ENCODE data around the gene SNX3. TPM values are rescaled to one million over a fixed set of nuclear protein-coding genes. Genes with fewer than 3 reads are reported as not detected.
"Not testable (repeated sequence)": the region's sequence is repeated elsewhere in the genome, so short reads cannot be mapped to it uniquely, and the experiment has no call there.

Gene SNX3
- 432 TPM for polyA plus RNA-seq

DNA sequence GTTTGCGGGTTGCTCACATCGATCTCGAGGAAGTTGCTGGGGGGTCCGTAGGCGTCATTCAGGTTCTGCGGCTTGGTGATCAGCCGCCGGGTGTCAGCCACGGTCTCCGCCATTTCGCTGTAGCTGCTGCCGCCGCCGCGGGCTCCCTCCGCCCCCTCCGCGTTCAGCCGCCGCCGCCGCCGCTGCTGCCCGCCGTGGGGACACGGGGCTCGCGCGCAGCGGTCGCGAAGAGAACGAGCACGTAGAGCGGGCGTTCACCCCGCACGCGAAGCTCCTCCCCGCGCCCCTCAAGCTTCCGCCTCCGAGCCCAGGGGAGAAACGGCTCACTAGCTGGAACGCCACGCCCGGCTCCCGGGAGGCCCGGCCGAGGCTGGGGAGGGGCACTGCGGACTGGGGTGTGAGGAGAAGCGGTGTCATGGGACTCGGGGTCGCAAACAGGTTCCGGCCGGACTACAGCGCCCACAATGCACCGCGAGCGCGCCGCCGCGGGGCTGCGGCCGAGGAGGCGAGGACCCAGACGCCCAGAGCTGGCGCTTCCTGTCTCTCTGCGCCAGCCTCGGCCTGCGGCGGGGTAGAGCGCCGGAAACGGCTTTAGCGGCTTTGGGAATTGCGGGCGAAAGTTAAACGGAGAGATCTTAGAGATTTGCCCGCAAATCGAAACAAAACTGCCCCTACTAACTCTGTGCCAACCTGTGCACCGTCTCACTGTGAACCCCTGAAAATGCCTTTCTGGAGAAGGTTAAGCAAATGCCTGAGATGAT lies at the start of gene SNX3:
TSS of gene SNX3 (minus strand) at position 232 of the 761 bp plus-strand sequence. CDS start at position 113, 119 bp downstream.
- Mint-ChIP-seq H3K4me3 (peak within 1 kb of the TSS; percentile 90 to 97 (median 95)), H3K36me3 (peaks cover 2% of the 10 kb centered on the region), H3K4me1 (peaks cover 19 to 24% (median 20%) of the 10 kb centered on the region in 3 donors), H3K27ac (peak within 1 kb of the TSS; percentile 94 to 98 (median 96)), H3K9me3 (no peaks in the 10 kb centered on the region), H3K27me3 (no peaks in the 10 kb centered on the region)

DNA sequence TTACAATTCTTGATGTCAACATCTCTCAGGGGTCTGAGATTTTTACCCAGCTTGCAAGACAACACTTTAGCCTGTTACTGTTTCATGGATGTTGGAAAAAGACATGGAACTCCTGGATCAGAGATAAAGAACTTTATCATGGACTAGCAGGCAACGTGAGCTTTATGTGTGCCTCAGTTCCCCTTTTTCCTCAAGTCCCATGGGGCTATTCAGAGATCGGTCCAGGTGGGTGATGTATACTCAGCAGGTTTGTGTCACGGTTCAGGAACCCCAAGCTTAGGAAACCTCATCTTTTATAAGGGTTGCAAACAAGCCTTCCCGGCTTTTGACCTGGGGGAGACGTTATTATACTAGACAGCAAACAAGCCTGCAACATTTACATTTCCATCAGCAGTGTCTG lies 49.0 kb upstream of the SNX3 start:
- peaks cover 18 to 24% (median 23%) of the 10 kb centered on the region in 3 donors for H3K4me1 Mint-ChIP-seq
- H3K9me3 Mint-ChIP-seq: no peaks in the 10 kb centered on the region
- peak overlapping the region in 1 of 4 donors; percentile 17 for H3K4me3 Mint-ChIP-seq
- no peak overlapping the region for H3K27ac Mint-ChIP-seq
- no peaks in the 10 kb centered on the region for H3K36me3 Mint-ChIP-seq
- no peaks in the 10 kb centered on the region for H3K27me3 Mint-ChIP-seq

DNA sequence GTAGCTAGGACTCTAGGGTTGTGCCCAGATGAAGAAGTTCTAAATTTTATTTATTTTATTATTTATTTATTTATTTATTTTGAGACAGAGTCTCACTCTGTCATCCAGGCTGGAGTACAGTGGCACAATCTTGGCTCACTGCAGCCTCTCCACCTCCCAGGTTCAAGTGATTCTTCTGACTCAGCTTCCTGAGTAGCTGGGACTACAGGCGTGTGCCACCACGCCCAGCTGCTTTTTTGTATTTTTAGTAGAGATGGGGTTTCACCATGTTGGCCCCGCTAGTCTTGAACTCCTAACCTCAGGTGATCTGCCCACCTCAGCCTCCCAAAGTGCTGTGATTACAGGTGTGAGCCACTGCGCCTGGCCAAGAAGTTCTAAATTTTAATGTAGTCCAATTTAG lies 47.8 kb upstream of the SNX3 start:
- not testable (repeated sequence) for H3K27ac Mint-ChIP-seq, H3K36me3 Mint-ChIP-seq, H3K27me3 Mint-ChIP-seq, H3K9me3 Mint-ChIP-seq
- Mint-ChIP-seq H3K4me1 (peaks cover 16 to 21% (median 21%) of the 10 kb centered on the region in 3 donors), H3K4me3 (peak overlapping the region in 2 of 4 donors; percentile 46 to 62)

DNA sequence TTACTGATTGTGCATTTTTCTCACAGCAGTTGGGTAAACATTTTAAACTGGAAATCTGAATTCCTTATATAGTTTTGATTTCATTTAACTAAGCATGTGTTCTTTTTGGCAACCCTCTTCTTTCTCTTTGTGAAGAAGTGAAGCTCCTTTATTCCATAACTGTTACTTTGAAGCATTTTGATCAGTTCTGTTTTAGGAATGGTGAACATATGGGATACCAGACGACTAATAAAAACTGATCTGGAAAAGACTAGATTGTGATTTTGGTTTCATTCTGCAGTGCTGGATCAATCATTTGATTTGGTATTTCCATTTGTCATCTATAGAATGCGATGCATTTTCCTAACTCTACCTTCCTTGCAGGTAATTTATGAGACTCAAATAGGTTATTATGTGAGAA lies 43.8 kb upstream of the SNX3 start:
- H3K27me3 Mint-ChIP-seq: no peaks in the 10 kb centered on the region

DNA sequence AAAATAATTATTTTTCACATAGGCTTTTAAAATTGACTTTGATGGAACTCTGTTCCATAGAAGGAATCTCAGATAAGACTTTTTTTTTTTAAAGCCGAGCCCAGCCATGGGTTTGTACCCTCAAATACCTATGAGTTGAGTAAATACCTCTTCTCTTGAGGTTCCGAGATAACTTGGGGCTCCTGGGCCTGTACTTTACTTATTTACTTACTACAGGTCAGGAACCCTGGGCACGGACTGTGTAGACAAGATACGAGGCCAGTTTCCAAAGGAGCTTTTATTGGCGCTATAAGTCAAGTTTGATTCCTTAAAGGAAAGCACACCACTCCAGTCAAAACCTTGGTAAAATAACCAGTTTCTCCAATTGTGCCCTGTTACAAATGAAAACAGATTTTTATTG lies 41.5 kb upstream of the SNX3 start:
- no peak overlapping the region for H3K27ac Mint-ChIP-seq
- peaks cover 0 to 2% (median 0%) of the 10 kb centered on the region in 3 donors for H3K9me3 Mint-ChIP-seq
- H3K4me1 Mint-ChIP-seq: peaks cover 12 to 19% (median 17%) of the 10 kb centered on the region in 3 donors
- no peak overlapping the region for H3K4me3 Mint-ChIP-seq
- no peaks in the 10 kb centered on the region for H3K27me3 Mint-ChIP-seq
- peaks cover 1% of the 10 kb centered on the region for H3K36me3 Mint-ChIP-seq

More for the DNA sequence above, 43.8 kb upstream of the SNX3 start:
- peaks cover 8 to 14% (median 8%) of the 10 kb centered on the region in 3 donors for H3K4me1 Mint-ChIP-seq
- no peak overlapping the region for H3K4me3 Mint-ChIP-seq
- peaks cover 0 to 2% (median 0%) of the 10 kb centered on the region in 3 donors for H3K9me3 Mint-ChIP-seq
- H3K27ac Mint-ChIP-seq: no peak overlapping the region
- H3K36me3 Mint-ChIP-seq: no peaks in the 10 kb centered on the region

DNA sequence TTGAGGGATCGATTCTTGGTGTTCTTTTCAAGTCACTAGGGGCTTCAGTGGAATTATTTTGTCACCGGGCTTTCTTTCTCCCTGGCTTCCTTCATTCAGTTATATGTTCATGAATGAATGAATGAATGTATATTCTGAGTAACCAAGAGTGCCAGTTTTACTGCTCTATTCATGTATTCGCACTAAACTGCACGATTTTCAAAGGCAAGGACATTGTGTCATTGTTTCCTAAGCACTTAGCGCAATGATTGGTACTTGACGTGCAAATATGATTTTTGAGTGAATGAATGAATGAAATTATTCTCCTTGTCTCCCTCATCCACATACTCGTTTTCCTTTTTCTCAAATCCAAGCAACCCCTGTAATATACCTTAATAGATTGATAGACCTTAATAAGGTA lies 34.8 kb upstream of the SNX3 start:
- Mint-ChIP-seq H3K36me3 (peaks cover 1% of the 10 kb centered on the region), H3K9me3 (no peaks in the 10 kb centered on the region), H3K4me3 (peak overlapping the region; percentile 97 to 99 (median 98)), H3K27ac (peak overlapping the region; percentile 98 to 100 (median 99)), H3K27me3 (no peaks in the 10 kb centered on the region), H3K4me1 (peaks cover 16 to 37% (median 20%) of the 10 kb centered on the region in 3 donors)

DNA sequence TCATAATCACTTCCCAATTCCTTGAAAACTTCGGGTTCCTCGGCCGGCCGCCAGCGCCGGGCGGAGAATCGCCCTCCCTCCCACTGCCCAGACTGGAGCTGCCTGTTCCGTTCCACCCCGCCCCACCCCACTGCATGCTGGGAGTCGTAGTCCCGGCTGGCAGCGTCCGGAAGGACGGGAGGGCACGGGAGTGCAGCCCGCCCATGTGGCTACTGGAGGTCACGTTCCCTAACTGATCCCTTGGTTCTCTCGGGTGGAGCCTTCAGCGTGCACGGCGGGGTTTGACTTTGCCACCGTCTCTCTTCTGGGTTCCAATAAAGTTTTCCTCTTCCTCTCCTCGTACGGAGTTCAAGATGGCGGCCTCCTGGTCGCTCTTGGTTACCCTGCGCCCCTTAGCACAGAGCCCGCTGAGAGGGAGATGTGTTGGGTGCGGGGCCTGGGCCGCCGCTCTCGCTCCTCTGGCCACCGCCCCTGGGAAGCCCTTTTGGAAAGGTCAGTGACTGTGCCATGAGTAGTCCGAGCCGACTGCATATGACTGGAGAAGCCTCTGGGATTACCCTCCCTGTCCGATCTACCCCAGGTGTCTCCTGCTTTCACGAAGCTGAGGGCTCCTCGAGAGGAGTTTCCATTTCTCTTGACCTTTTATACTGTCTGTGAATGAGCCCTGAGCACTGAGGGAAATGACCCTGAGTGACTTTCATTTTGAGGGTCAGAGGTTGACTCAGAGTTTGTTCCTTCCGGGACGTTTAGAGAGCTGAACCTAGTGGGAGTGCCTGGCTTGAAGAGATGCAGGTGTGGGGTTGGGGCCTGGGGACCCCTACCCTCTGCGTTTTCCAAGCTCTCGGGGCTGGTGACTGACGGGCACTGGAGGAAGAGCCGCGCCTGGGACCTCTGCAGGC lies 34.1 kb upstream of the SNX3 start, which contains the start of gene AFG1L:
TSS of gene AFG1L (plus strand) at position 328 of the 899 bp plus-strand sequence. CDS start at position 354, 26 bp downstream.
- H3K27ac Mint-ChIP-seq: peak within 1 kb of the TSS; percentile 98 to 100 (median 99)
- H3K9me3 Mint-ChIP-seq: no peaks in the 10 kb centered on the region
- H3K27me3 Mint-ChIP-seq: no peaks in the 10 kb centered on the region
- peaks cover 16 to 37% (median 20%) of the 10 kb centered on the region in 3 donors for H3K4me1 Mint-ChIP-seq
- peak within 1 kb of the TSS; percentile 97 to 99 (median 98) for H3K4me3 Mint-ChIP-seq
- H3K36me3 Mint-ChIP-seq: peaks cover 1% of the 10 kb centered on the region

DNA sequence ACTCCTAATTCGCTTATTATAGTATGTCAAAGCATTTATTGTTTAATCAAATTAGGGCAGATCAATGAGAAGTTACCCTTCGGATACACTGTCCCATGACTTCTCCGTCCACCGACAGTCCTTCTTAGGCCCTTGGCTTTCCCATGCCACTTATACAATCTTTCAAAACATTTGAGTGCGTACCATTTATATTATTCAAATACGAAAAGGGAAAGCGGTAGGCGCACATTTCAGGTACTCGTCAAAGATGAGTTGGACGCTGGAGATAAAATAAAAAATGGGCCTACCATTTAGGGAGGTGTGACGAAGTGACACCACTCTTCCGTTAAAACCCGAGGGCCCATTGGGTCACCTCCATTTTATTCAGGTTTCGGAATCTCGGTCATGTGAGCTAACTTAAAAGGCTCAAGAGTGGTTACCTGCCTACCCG lies 33.5 kb upstream of the SNX3 start:
- H3K36me3 Mint-ChIP-seq: peaks cover 1% of the 10 kb centered on the region
- H3K4me1 Mint-ChIP-seq: peaks cover 12 to 33% (median 18%) of the 10 kb centered on the region in 3 donors
- H3K27me3 Mint-ChIP-seq: no peaks in the 10 kb centered on the region
- H3K27ac Mint-ChIP-seq: peak overlapping the region; percentile 98 to 100 (median 99)
- no peaks in the 10 kb centered on the region for H3K9me3 Mint-ChIP-seq
- peak overlapping the region; percentile 97 to 99 (median 98) for H3K4me3 Mint-ChIP-seq

DNA sequence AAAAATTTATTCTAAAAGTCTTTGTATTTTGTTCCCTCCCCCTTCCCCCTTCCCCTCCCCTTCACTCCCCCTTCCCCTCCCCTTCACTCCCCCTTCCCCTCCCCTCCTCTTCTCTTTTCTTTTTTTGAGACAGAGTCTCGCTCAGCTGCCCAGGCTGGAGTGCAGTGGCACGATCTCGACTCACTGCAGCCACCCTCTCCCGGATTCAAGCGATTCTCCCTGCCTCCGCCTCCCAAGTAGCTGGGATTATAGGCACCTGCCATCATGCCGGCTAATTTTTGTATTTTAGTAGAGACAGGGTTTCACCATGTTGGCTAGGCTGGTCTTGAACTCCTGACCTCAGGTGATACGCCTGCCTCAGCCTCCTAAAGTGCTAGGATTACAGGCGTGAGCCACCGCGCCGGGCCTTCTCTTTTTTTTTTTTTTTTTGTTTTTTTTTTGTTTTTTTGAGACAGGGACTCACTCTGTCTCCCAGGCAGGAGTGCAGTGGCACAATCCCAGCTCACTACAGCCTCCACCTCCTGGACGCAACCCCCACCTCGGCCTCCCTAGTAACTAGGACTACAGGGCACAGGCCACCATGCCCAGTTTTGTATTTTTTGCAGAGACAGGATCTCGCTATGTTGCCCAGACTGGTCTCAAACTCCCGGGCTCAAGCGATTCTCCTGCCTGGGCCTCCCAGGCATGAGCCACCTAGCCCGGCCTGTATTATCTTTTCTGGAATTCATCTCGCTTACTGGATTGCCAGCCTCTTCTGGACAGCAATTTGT lies 32.9 kb upstream of the SNX3 start:
- Mint-ChIP-seq H3K4me1 (peaks cover 10 to 29% (median 16%) of the 10 kb centered on the region in 3 donors), H3K9me3 (no peaks in the 10 kb centered on the region), H3K27me3 (no peaks in the 10 kb centered on the region), H3K27ac (peak overlapping the region; percentile 98 to 100 (median 99)), H3K36me3 (peaks cover 1% of the 10 kb centered on the region), H3K4me3 (peak overlapping the region; percentile 97 to 99 (median 98))

DNA sequence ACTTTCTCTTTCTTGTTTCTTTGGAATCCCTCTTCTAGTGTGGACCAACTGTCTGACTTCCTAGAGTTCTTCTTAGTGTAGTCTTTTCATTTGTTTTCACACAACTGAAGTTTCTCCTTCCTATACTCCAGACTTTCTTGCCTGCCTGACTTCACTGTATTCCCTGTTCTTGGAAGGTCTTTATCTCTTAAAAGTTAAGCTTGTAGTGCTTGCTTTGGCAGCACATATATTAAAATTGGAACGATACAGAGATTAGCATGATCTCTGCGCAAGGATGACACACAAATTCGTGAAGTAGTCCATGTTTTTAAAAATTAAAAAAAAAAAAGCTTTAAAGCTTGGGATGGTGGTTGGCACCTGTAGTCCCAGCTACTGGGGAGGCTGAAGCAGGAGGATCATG lies 31.7 kb upstream of the SNX3 start:
- Mint-ChIP-seq H3K27ac (peak overlapping the region; percentile 11 to 83 (median 76)), H3K4me1 (peaks cover 5 to 20% (median 10%) of the 10 kb centered on the region in 3 donors), H3K4me3 (peak overlapping the region in 1 of 4 donors; percentile 83)
- not testable (repeated sequence) for H3K9me3 Mint-ChIP-seq, H3K27me3 Mint-ChIP-seq, H3K36me3 Mint-ChIP-seq

DNA sequence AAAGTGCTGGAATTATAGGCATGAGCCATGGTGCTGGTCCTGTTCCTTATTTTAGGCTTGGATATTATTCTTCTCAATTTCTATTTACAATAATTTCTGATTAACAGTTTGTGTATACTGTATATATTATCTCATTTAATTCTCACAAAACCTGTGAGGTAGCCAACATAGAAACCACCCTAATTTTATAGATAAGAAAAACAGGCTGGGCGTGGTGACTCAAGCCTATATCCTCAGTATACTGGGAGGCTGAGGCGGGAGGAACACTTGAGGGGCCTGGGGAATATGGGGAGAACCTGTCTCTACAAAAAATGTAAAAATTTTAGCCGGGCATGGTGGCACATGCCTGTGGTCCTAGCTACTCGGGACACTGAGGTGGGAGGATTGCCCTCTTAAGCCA lies 30.3 kb upstream of the SNX3 start:
- H3K4me3 Mint-ChIP-seq: peak overlapping the region in 2 of 4 donors; percentile 27 to 70
- H3K27me3 Mint-ChIP-seq: no peaks in the 10 kb centered on the region
- no peaks in the 10 kb centered on the region for H3K9me3 Mint-ChIP-seq
- H3K36me3 Mint-ChIP-seq: no peaks in the 10 kb centered on the region
- peaks cover 5 to 20% (median 10%) of the 10 kb centered on the region in 3 donors for H3K4me1 Mint-ChIP-seq
- H3K27ac Mint-ChIP-seq: no peak overlapping the region

DNA sequence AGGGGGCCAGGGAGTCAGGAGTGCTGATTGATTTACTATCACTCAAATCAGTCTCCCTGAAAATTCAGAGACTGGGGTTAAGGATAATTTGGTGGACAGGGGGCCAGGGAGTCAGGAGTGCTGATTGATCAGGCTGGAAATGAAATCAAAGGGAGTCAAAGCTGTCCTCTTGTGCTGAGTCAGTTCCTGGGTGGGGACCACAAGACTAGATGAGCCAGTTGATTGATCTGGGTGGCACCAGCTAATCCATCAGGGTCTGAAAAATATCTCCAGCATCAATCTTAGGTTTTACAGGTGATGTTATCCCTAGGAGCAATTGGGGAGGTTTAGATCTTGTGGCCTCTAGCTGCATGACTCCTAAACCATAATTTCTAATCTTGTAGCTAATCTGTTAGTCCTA lies 27.9 kb upstream of the SNX3 start:
- Mint-ChIP-seq H3K27ac (peak overlapping the region in 2 of 3 donors; percentile 59 to 69), H3K4me3 (peak overlapping the region in 1 of 4 donors; percentile 2), H3K4me1 (peaks cover 0 to 4% (median 2%) of the 10 kb centered on the region in 3 donors), H3K9me3 (no peaks in the 10 kb centered on the region), H3K36me3 (no peaks in the 10 kb centered on the region), H3K27me3 (no peaks in the 10 kb centered on the region)

DNA sequence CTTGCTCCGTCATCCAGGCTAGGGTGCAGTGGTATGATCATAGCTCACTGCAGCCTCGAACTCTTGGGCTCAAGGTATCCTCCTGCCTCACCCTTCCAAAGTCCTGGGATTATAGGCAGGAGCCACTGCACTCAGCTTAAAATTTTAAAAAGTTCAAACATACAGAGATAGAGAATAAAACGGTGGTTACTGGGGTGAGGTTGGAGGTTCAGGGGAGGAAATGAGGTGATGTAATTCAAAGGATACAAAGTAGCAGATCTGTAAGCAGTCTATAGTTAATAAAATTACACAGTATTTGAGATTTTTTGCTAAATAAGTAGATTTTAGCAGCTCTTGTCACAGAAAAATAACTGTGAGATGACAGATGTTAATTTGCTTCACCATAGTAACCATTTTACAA lies 26.5 kb upstream of the SNX3 start:
- Mint-ChIP-seq H3K4me1 (peaks cover 0 to 6% (median 6%) of the 10 kb centered on the region in 3 donors), H3K27ac (peak overlapping the region in 1 of 3 donors; percentile 3), H3K9me3 (no peaks in the 10 kb centered on the region), H3K27me3 (no peaks in the 10 kb centered on the region), H3K36me3 (no peaks in the 10 kb centered on the region), H3K4me3 (no peak overlapping the region)

DNA sequence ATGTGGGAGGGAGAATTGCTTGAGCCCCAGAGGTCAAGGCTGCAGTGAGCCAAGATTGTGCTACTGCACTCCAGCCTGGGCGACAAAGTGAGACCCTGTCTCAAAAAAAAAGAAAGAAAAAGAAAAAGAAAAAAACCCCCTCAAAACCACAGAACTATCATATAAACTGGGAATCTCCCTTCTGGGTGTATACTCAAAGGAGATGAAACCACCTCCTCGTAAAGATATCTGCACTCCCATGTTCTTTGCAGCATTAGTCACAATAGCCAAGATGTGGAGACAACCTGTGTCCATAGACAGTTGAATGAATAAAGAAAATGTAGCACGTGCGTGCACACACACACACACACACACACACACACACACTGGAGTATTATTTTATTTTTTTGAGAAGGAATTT lies 25.5 kb upstream of the SNX3 start:
- H3K4me3 Mint-ChIP-seq: no peak overlapping the region
- no peaks in the 10 kb centered on the region for H3K36me3 Mint-ChIP-seq
- H3K4me1 Mint-ChIP-seq: peaks cover 4 to 11% (median 6%) of the 10 kb centered on the region in 3 donors
- no peak overlapping the region for H3K27ac Mint-ChIP-seq
- no peaks in the 10 kb centered on the region for H3K27me3 Mint-ChIP-seq
- H3K9me3 Mint-ChIP-seq: no peaks in the 10 kb centered on the region

Measured in IgD-negative memory B cell (primary cell).